H1 (cell line): ENCODE results near the gene JAKMIP1. TPM values are rescaled to one million over a fixed set of nuclear protein-coding genes. Genes with fewer than 3 reads are reported as not detected.

Experiments
- CBX8 ChIP-seq: fragments of 300-800, 300-1000 bp; sonication (generic); IDR thresholded peaks from 2 replicates; pipeline ENCODE4 v1.7.1; 2016; ENCODE audit warnings: low read depth, low read length, borderline replicate concordance
- CEBPB ChIP-seq: IDR thresholded peaks from 2 replicates; pipeline ENCODE4 v1.6.1; 2012; ENCODE audit warnings: low read depth, low read length
- CHD7 ChIP-seq: fragments of 300-600 bp; sonication (generic); IDR thresholded peaks from 2 replicates; pipeline ENCODE4 v1.7.1; 2012; ENCODE audit warnings: low read length, moderate library complexity, mild to moderate bottlenecking, inconsistent platforms; ENCODE audit not compliant: insufficient replicate concordance
- EP300 ChIP-seq, 2 experiments: IDR thresholded peaks; 1 replicate in 1 of 2; 2 replicates in 1 of 2; pipeline ENCODE4 v1.6.1; 2011 to 2012; ENCODE audit warnings: low read depth in 2 of 2, low read length in 2 of 2, mild to moderate bottlenecking in 2 of 2, borderline replicate concordance in 1 of 2, inconsistent platforms in 1 of 2, moderate library complexity in 1 of 2
- RAD21 ChIP-seq, 2 experiments: IDR thresholded peaks in 1 of 2; conservative IDR thresholded peaks in 1 of 2; 2 replicates each; pipeline ENCODE4 v1.6.1; 2011; ENCODE audit warnings: low read depth in 2 of 2, low read length in 2 of 2, improper control_type of control experiment in 1 of 2, inconsistent platforms in 1 of 2, mild to moderate bottlenecking in 1 of 2, moderate library complexity in 1 of 2
- SAP30 ChIP-seq: fragments of 300-600 bp; sonication (generic); IDR thresholded peaks from 2 replicates; pipeline ENCODE4 v1.7.1; 2012; ENCODE audit warnings: low read length, moderate library complexity, mild to moderate bottlenecking, inconsistent platforms; ENCODE audit not compliant: insufficient read depth, insufficient replicate concordance
- SP2 ChIP-seq: IDR thresholded peaks from 2 replicates; pipeline ENCODE4 v1.6.1; 2012; ENCODE audit warnings: mild to moderate bottlenecking, low read length, inconsistent platforms
- TEAD4 ChIP-seq: IDR thresholded peaks from 2 replicates; pipeline ENCODE4 v1.6.1; 2012; ENCODE audit warnings: low read depth, low read length, inconsistent platforms, mixed read lengths
- USF2 ChIP-seq: IDR thresholded peaks from 2 replicates; pipeline ENCODE4 v1.6.1; 2011; ENCODE audit warnings: low read length, improper control_type of control experiment
- polyA plus RNA-seq, 7 experiments: library from polyadenylated mRNA; depleted of rRNA in 3 of 7; stranded (reverse) in 5 of 7; unstranded in 2 of 7; fragments of >200 nt in 5 of 7; fragments of 200-250 nt in 2 of 7; gene quantifications; 1 replicate in 5 of 7; 2 replicates in 1 of 7; 4 replicates in 1 of 7; pipeline versions ENCODE4 v1.2.1 to v1.2.3, GENCODE V29; 2011 to 2013; ENCODE audit warnings: missing spikeins in 2 of 7, mixed read lengths in 2 of 7
- total RNA-seq: library from RNA; stranded (reverse); fragmentation: NEBNext Ultra II Directional; extraction: Animal tissue kit (Norgen Biotek cat#: 25700); gene quantifications from 2 replicates; pipeline ENCODE4 v1.2.1, GENCODE V29; 2021

The JAKMIP1 gene
- total and polyA plus RNA-seq, 2 of the 8 experiments (the other 6 are each of a cell fraction or from before 2014, with no cell fraction given), result 2.5 to 4.4 TPM

GRCh38 chr4:6123541-6123940 is 76.8 kb downstream of the JAKMIP1 start (continued):
- TF ChIP-seq CHD7, result no peak
- no peak for TF ChIP-seq SAP30
- TF ChIP-seq CBX8, result no peak
- no peak for TF ChIP-seq USF2
- TF ChIP-seq EP300 (IDR thresholded peaks at IDR 0.05; ENCODE audit: borderline replicate concordance in 1 of 2, low read depth in 2 of 2, low read length in 2 of 2), result no peak
- no peak for TF ChIP-seq SP2
- TF ChIP-seq CEBPB, result no peak
- no peak for TF ChIP-seq TEAD4
- TF ChIP-seq RAD21 (IDR thresholded peaks at IDR 0.05 in 1 of 2, conservative IDR thresholded peaks at IDR 0.05 in 1 of 2; ENCODE audit: low read depth in 2 of 2, low read length in 2 of 2), result no peak
